RWPE2 (cell line): Measurements from ENCODE around the gene CA10.

ENCODE experiments used
- ATAC-seq: fragments of 200-7000 bp; cut with Tn5 transposase; 3 replicates; pipeline ENCODE4 v1.9.1; 2021; ENCODE audit warnings: low read depth
- DNase-seq: peaks from one replicate; pipeline ENCODE4 v3.0.0-alpha.2; 2020; ENCODE audit warnings: low spot score
- H3K27ac ChIP-seq: fragments of 450-650 bp; 2 replicates; pipeline ENCODE4 v1.5.1; 2017; ENCODE audit warnings: mild to moderate bottlenecking; ENCODE audit not compliant: poor library complexity, severe bottlenecking
- H3K27me3 ChIP-seq: fragments of 250-450 bp; sonication (Bioruptor Pico); 2 replicates; pipeline ENCODE4 v1.5.1; 2021; ENCODE audit warnings: mild to moderate bottlenecking, moderate library complexity; ENCODE audit not compliant: insufficient read depth, poor library complexity, severe bottlenecking
- H3K36me3 ChIP-seq: fragments of 250-450 bp; sonication (Bioruptor Pico); 2 replicates; pipeline ENCODE4 v1.5.1; 2020; ENCODE audit warnings: low read depth, mild to moderate bottlenecking, moderate library complexity
- H3K4me1 ChIP-seq: fragments of 250-450 bp; sonication (Bioruptor Pico); 2 replicates; pipeline ENCODE4 v1.5.1; 2021; ENCODE audit warnings: mild to moderate bottlenecking, moderate library complexity; ENCODE audit not compliant: insufficient read depth, poor library complexity, severe bottlenecking
- H3K4me3 ChIP-seq: fragments of 250-450 bp; sonication (Bioruptor Pico); 2 replicates; pipeline ENCODE4 v1.5.1; 2021; ENCODE audit warnings: mild to moderate bottlenecking, moderate library complexity; ENCODE audit not compliant: severe bottlenecking
- H3K9me3 ChIP-seq: fragments of 250-450 bp; sonication (Bioruptor Pico); 2 replicates; pipeline ENCODE4 v1.5.1; 2021; ENCODE audit warnings: mild to moderate bottlenecking, moderate library complexity; ENCODE audit not compliant: severe bottlenecking
- CTCF ChIP-seq: fragments of 450-650 bp; IDR thresholded peaks from one replicate; pipeline ENCODE4 v1.5.1; 2017; ENCODE audit warnings: mild to moderate bottlenecking, moderate library complexity; ENCODE audit not compliant: poor library complexity, severe bottlenecking

Gene CA10

GRCh38 chr17:51674579-51675255 is 483.8 kb downstream of the CA10 start:
- Histone ChIP-seq H3K27me3 (no peaks in the 10 kb centered on the region), H3K9me3 (no peaks in the 10 kb centered on the region), H3K4me3 (no peak overlapping the region), H3K36me3 (no peaks in the 10 kb centered on the region), H3K27ac (no peak overlapping the region), H3K4me1 (no peaks in the 10 kb centered on the region)
- DNase-seq (no peak), ATAC-seq (no peak)
- no peak for TF ChIP-seq CTCF

GRCh38 chr17:51673070-51673469 is 485.4 kb downstream of the CA10 start:
- H3K4me1 ChIP-seq = no peaks in the 10 kb centered on the region
- H3K36me3 ChIP-seq = no peaks in the 10 kb centered on the region
- no peak for TF ChIP-seq CTCF
- no peak for DNase-seq
- H3K4me3 ChIP-seq = no peak overlapping the region
- H3K9me3 ChIP-seq = no peaks in the 10 kb centered on the region
- no peak overlapping the region for H3K27ac ChIP-seq
- H3K27me3 ChIP-seq = no peaks in the 10 kb centered on the region
- ATAC-seq = no peak

GRCh38 chr17:51672065-51672464 is 486.4 kb downstream of the CA10 start:
- H3K4me1 ChIP-seq = no peaks in the 10 kb centered on the region
- H3K27ac ChIP-seq = no peak overlapping the region
- H3K9me3 ChIP-seq = no peaks in the 10 kb centered on the region
- no peak for DNase-seq
- H3K4me3 ChIP-seq = no peak overlapping the region
- TF ChIP-seq CTCF = no peak
- no peaks in the 10 kb centered on the region for H3K27me3 ChIP-seq
- no peak for ATAC-seq
- H3K36me3 ChIP-seq = no peaks in the 10 kb centered on the region

GRCh38 chr17:51670899-51671298 is 487.6 kb downstream of the CA10 start:
- DNase-seq (no peak), ATAC-seq (no peak)
- Histone ChIP-seq H3K9me3 (no peaks in the 10 kb centered on the region), H3K36me3 (no peaks in the 10 kb centered on the region), H3K27ac (no peak overlapping the region), H3K4me1 (no peaks in the 10 kb centered on the region), H3K27me3 (no peaks in the 10 kb centered on the region), H3K4me3 (no peak overlapping the region)
- TF ChIP-seq CTCF = no peak

- Histone ChIP-seq H3K27ac (no peak overlapping the region), H3K4me1 (no peaks in the 10 kb centered on the region), H3K9me3 (no peaks in the 10 kb centered on the region), H3K4me3 (no peak overlapping the region), H3K27me3 (peaks cover 2% of the 10 kb centered on the region), H3K36me3 (no peaks in the 10 kb centered on the region)
- DNase-seq (no peak), ATAC-seq (no peak)
- no peak for TF ChIP-seq CTCF
These were observed 489.6 kb downstream of the CA10 start for GRCh38 chr17:51668963-51669246.
